ENCODE data around the gene ANXA6.

ANXA6 gene

GRCh38 chr5:151079838-151080612 lies 77.6 kb downstream of the ANXA6 start:
- no peak for DNase-seq

- peak; percentile 76 for DNase-seq
Observed at GRCh38 chr5:151078490-151079262, 78.9 kb downstream of the ANXA6 start.

GRCh38 chr5:151077967-151078366 lies 79.6 kb downstream of the ANXA6 start:
- DNase-seq = no peak

GRCh38 chr5:151077419-151077818 lies 80.2 kb downstream of the ANXA6 start:
- DNase-seq = no peak

DNA sequence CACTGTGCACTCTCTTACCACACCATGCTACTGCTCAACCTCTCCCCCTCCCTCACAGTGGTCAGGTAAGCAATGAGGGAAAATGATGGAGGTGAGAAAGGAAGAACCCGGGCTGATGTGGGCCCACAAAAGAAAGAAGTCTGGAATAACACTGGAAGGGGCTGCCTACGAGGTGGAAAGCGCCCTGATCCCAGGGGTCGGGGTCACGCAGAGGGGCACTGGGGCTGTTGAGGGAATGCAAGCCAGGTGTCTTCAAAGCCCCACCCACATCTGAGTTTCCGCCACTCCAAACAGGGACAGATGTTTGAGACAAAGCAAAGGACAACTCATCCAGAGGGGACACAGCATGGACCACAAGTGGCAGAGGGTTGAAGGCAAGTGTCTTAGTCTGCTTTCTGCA lies 81.0 kb downstream of the ANXA6 start:
- no peak for DNase-seq

- DNase-seq = no peak
Observed at GRCh38 chr5:151075698-151076331, 81.8 kb downstream of the ANXA6 start.

DNA sequence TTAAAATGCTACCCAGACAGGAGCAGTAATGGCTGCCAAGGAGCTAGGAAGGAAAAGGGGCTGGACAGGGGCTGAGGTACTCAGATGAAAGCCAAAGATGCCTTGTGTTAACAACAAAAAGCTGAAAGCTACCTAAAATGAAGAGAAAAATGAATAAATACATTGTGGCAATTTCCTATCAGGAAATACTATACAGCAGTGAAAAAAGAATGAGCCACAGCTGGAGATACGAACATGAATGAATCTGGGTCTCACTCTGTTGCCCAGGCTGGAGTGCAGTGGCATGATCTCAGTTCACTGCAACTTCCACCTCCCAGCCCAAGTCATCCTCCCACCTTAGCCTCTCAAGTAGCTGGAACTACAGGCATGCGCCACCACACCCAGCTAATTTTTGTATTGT lies 83.0 kb downstream of the ANXA6 start:
- DNase-seq = no peak

- DNase-seq = no peak
Observed at GRCh38 chr5:151073280-151073679, 84.3 kb downstream of the ANXA6 start.

DNA sequence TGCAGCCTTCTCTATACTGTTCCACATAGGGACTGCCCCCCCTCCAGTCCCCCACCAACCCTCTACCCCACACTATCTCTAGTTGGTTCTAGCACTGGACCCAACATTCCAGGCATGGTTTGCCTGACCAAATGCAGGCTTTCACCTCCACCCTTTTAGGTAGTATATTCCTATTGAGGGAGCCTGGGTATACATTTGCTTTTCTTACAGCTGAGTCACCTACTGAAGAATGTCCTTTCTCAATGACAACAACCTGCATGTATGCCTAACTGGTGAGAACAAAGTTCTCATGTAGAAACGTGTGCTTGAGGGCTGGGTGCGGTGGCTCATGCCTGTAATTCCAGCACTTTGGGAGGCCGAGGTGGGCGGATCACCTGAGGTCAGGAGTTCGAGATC lies 85.0 kb downstream of the ANXA6 start:
- no peak for DNase-seq

- DNase-seq = no peak
Observed at GRCh38 chr5:151071848-151072629, 85.5 kb downstream of the ANXA6 start.

DNA sequence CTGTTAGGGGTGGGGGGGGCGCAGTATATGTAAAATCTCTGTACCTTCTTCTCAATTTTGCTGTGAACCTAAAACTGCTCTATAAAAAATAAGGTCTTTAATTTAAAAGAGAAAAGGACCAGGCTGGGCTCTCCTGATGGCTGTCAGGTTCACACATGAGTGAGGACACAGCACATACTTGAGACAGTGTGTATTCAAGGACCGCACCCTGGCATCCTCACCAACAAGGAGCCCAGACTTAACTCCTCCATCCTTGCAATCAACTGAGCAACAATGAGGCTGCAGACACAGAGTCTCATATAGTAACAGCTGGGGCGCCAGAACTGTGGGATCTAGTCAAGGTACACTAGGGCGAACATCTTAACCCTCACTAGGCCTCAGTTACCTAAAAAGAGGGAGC lies 86.6 kb downstream of the ANXA6 start:
- no peak for DNase-seq

DNA sequence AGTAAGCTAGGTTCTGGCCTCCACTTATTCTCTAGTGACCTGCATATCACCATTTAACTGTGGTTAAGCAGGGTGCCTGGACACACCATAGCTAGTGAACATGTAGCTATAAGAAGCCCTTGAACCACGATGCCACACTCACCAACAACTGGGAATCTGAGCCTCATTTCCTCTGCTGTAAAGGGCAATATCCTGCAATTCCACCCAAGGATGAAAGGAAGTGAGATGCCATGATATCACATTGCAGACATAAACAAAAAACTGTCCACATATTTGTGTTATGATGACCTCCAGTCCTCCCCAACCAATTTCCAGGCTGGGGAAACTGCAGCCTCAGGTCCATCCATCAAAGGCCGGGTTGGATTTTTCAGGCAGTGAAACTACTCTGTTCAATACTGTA lies 87.1 kb downstream of the ANXA6 start:
- no peak for DNase-seq

DNA sequence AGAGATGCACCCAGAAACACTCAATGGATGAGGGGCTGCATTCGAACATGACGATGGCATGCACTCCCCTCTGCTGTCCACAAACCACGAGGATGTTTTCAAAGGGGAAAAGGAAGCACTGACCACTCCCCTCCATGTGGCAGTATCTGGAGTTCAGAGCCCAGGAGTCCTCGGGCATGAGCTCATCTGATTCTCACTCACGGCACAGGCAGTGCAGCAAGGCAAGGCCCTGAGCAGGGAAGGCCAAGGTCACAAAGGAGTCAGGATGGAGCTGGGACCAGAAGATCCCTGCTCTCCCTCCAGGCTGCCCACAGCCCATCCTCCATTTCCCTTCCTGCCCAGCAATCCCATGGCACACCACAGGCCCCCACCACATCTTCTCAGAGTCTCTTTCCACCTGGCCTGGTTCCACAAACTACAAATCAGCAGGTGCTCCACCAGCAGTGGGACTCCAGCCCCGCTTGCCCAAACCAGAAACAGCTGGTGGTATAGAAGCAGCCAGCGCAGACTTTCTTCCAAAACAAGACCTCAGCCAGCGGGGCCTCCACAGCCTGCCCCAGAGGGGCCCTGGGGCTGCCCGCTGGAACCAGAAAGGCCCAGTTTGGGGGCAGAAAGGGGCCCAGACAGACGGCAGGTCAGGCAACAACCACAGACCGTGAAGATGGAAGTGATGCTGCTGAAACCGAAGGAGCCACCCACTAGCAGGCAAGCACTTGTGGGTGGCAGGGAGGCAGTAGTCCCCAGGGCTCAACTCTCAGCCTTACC lies 89.0 kb downstream of the ANXA6 start:
- DNase-seq = peak; percentile 27

DNA sequence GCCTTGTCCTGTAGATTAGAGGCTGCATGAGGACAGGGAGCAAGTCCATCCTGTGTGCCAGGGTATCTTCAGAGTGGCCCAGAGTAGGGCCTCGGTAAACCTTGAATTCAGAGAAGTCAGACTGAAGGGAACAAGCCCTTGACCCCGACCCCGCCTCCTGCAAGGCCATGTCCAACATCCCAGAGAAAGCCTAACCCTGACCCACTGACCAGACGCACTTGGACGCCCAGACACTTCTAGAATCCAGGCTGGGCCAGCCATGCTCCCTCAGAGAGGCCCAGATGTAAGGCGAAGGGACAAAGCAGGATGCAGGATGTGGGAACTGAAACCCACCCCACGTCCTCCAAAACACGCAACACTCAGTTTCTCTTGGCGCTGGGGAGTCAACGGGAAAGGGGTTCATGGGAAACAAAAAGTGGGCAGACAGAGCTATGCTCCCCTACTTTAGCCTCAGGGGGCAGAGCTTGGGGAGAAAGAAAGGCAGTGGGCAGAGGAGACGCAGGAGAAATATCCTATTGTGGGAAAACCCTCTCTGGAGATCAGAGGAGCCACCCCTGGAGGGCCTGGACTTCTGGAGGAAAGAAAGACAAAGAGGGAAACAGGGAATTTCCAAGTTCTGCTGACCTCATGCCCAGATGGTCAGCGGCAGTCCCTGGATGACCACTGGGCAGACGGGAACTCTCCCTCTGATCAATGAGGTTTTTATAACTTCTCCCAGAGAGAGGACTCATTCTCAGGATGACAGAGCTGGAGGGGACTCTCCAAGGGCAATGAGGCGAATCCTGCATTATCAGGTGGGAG lies 89.7 kb downstream of the ANXA6 start:
- DNase-seq = no peak

DNA sequence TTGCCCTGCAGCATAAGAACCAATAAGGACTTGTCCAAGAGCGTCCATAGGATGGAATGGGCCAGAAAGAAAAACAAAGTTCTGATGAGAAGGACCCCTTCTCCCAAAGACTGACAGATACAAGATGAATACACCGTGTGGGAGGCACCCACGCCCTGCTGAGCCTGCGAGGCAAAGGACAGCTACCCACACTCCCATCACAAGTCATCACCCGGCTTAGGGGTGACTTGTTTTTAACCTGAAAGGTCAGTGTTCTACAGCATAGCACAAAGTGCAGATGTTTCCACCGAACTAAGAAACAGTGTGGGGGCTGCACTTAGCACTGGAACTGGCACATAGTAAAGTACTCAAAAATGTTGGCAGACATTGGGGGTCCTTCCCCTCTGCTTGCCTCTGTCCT lies 90.7 kb downstream of the ANXA6 start:
- DNase-seq = no peak

GRCh38 chr5:151065609-151066008 lies 92.0 kb downstream of the ANXA6 start:
- DNase-seq = no peak

- DNase-seq = no peak
Observed at GRCh38 chr5:151064916-151065499, 92.6 kb downstream of the ANXA6 start.

DNA sequence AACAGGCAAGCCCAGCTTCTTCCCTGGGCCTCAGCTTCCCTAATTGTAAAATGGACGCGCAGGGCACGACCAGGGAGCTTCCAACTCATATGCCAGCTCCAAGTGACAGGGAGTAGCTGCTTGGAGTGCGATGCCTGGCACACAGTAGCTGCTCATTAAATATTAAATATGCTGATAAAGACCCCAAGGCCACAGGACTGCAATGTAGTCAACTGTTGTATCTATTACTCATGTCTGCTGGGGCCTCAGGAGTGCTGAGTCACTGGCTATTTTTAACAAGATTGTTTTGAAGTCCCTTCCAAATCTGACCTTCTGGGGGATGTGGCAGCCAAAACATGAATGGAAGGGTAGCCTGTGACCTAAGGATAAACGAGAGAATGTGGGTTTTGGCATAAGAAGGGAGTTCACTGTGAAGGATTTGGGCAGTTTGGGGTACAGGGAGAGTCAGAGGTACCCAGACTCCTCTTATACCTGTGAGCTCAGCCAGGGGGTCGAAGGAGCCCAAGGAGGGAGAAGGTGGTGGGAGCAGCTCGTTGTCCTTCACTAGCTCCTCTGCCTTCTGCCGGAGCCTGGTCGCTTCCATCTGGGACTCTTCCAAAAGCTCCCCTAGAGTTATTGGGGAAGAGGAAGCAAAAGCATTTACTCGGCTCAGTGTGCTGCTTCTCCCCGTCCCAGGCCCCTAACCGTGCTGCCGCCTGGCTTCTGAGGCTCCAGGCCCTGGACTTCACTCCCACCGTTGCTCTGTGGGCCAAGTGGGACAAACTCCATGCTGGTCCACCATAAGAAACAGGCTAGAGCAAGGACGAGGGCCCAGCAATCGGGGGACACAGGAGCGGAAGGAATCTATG lies 94.2 kb downstream of the ANXA6 start:
- no peak for DNase-seq

- DNase-seq = no peak
Observed at GRCh38 chr5:151062405-151063141, 95.0 kb downstream of the ANXA6 start.

All from CD4-positive, alpha-beta T cell treated with Interleukin-12 subunit alpha and Interleukin-12 subunit beta, for 1 hour (primary cell).